Hematopoietic multipotent progenitor cell treated with erythropoietin and hydrocortisone succinate and interleukin-3 and kit ligand, for 15 days (in vitro differentiated cells): ENCODE results near the gene FAM200A.
A peak's percentile ranks its signal among the peaks of the same experiment; 100 is the strongest.
"Not testable (repeated sequence)": the region's sequence is repeated elsewhere in the genome, so short reads cannot be mapped to it uniquely, and the experiment has no call there.

Experiments
- DNase-seq: peaks from one replicate; pipeline ENCODE4 v3.0.0-alpha.2; 2015; ENCODE audit warnings: low spot score

FAM200A gene

DNA sequence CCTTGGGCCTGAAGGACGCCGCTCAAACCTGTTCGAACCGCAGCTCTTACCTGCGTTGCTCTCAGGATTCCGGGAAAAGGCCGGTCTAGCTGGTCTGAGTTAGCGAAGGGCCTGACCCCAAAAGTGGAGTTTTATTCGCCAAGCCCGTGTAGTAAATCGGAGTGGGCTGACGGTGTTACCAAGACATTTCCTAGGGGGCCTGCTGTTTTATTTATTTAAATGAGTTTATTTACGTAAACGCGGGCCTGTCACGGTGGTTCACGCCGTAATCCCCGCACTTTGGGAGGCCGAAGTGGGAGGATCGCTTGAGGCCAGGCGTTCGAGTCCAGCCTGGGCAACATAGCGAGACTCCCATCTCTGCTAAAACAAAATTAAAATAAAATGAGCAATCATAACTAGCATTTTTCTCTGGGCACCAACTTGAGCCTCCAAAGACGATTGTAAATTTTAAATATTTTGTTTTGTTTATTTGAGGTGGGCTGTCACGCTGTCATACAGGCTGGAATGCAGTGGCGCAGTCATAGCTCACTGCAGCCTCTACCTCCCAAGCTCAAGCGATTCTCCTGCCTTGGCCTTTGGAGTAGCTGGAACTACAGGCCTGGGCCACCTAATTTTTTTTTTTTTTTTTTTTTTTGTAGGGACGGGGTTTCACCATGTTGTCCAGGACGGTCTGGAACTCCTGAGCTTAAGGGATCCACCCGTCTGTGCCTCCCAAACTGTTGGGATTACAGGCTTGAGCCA, 7.4 kb upstream of the FAM200A start:
- peak; percentile 45 for DNase-seq

DNA sequence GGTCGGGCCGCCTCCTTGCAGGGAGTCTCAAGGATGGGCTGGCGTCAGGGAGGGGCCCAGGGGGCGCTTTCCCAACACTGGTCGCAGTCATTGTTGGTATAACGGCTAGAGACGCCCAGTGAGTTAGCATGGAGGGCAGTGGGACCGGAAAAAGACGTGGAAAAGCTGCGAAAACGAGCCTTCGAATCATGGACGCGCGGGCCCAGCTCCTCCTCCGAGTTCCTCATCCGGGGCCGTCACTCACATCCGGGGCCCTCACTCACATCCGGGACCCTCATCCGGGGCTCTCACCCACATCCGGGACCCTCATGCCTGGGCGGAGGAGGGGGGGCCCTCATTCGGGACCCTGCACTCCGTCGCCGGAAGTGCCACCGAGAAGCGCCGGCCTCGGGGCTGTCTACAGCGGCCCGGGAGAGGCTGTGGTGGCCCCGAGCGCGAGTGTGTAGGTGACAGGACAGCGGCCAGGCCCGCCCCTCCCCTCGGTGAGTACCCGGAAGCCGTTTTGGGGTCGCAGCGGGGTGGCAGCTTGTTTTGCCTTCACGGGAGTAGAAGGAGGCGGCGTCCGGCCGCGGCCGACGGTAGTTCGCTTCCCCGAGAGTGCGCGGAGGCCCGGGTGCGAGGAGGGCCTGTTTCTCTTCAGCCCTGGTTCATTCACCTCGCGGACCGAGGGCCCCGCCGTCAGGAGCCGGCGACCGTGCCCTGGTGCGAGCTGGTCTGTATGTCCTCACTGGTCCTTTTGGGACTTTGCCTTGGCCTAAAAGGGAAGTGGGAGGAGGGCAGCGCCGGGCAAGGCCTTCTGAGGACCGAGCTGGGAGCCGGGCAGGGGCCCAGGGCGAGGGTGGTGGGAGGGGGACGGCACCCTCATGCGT, 6.6 kb upstream of the FAM200A start, which contains the start of gene ZNF655:
Gene ZNF655 (plus strand): TSS at position 337 of the 869 bp plus-strand sequence. CDS start 1,918 bp downstream, outside the sequence.
- DNase-seq = peak; percentile 57

DNA sequence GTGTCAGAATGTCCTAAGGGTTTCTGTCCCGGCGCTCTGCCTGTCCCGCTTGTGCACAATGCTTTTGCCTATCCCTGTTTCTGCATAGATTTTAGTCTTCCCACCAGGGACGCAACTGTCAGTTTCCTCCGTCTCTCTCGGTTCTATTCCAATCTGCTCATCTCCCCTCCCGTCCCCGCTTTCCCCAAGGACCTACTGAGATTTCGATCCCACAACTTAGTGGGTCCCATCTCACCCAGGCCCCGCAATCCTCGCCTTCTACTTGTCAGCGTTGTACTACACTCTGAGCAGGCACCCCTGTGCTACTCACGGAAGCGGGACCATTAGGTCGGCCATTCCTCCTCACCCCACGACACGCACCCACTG, 6.0 kb upstream of the FAM200A start:
- no peak for DNase-seq

DNA sequence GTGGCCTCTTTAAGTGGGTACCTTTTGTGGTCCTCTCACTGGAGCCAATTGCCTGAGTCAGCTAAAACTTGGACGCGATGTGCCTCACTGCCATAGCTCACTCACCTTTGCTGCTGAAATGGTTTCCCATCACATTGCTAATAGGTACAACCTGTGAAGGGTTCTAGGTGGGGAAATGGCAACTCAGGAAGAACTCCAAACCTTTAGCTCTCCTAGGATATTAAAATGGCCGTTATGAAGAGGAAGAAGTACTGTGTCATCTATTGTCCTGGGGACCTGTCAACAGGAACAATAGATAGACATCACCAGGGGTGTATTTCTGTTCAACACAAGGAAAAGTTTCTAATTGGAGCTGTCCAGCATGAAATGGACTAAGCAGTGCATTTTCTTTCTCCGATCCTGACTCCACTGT, 5.3 kb upstream of the FAM200A start:
- DNase-seq = no peak

DNA sequence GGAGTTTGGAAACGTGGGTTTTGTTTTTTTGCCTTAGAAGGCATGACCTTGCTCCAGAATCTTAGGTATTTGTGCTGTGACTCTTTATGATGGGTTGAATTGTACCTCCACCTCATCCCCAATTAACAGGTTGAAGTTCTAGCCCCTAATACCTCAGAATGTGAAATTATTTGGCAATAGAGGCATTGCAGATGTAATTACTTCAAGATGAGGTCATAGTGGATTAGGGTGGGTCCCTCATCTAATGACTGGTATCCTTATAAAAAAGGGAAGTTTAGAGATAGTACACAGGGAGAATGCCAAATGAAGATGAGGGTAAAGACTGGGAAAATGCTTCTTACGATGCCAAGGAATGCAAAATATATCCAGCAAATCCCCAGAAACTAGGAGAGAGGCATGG, 3.0 kb upstream of the FAM200A start:
- DNase-seq = no peak

DNA sequence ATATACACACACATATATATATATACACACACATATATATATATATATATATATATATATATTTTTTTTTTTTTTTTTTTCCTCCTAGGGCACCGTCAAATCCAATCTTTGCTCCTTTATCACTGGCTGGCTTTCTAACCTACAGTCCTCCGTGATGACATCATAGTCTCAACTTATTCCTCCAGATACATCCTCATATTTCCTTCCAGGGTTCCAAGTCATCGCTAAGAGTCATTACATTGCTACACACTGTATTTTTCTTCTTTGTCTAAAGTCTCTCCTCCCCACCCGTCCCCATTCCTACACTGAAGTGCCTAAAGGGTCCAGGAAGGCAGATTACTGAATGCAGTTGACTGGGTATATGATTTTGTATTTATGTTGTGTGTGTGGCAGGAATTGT, 1.1 kb upstream of the FAM200A start:
- no peak for DNase-seq

DNA sequence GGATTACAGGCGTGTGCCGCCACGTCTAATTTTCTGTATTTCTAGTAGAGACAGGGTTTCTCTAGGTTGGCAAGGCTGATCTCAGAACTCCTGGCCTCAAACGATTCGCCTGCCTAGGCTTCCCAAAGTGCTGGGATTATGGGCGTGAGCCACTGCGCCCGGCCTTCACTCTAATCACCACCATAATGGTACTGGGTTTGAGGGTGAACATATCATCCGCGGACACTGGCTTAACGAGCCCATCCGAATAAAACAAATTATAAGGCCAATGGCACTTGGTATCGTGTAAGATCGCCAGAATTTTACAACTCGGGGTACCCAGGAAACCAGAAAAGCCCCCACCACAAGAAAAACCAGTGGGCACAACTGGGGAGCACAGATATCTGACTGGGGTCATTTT, 580 bp downstream of the FAM200A start:
- no peak for DNase-seq

DNA sequence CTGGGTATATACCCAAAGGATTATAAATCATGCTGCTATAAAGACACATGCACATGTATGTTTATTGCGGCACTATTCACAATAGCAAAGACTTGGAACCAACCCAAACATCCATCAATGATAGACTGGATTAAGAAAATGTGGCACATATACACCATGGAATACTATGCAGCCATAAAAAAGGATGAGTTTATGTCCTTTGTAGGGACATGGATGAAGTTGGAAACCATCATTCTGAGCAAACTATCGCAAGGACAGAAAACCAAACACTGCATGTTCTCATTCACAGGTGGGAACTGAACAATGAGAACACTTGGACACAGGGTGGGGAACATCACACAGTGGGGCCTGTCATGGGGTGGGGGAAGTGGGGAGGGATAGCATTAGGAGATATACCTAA, 2.4 kb downstream of the FAM200A start:
- DNase-seq = not testable (repeated sequence)

DNA sequence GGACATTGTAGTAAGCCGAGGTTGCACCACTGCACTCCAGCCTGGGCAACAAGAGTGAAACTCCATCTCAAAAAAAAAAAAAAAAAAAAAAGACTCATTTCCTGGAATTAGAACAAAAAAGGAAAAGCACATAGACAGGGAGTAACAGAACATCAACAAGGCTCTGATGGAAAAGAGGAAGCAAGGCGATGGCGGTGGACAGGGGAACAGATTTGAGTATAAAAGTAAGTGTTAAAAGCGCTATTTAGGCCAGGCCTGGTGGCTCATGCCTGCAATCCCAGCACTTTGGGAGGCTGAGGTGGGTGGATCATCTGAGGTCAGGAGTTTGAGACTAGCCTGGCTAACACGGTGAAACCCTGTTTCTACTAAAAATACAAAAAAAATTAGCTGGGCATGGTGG, 6.6 kb downstream of the FAM200A start:
- DNase-seq = not testable (repeated sequence)

DNA sequence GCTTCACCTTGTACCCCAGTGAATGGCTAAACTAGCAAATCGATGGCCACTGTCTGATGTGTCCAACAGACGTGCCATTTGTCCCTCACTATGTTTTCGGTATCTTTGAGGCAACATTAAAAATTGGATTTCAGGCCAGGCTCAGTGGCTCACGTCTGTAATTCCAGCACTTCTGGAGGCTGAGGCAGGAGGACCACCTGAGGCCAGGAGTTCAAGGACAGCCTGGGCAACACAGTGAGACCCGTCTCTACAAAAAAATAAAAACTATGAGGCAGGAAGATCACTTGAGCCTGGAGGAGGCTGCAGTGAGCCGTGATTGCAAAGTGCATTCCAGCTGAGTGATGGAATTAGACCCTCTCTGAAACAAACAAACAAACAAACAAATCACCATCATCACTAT, 8.0 kb downstream of the FAM200A start:
- DNase-seq = no peak

DNA sequence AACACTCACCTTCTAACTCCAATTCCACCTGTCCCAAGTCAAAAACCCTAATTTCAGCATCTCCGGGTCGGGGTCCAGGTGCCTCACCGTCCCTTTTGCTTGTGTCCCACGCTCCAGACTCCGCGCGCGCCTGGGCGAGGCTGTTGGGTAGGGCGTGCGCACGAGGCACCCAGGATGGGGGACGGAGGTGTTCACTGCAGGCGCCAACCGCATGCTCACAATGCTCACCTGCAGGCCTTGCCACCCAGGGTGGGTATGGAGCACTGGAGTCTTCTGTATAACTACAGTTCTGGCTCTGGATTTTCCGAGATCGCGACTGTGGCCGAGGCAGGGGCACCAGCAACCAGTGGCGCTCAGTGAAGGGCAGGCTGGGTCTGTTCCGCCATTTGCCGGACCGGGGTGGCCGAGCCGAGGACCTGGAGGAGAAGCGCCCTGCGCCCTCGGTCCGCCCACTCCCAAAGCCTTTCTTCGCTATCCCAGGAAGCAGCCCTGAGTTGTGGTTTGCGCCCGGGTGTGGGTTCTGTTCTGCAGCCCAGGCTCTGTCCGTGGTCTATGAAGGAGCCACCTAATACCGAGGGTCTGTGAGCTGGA, 8.7 kb downstream of the FAM200A start:
- no peak for DNase-seq

DNA sequence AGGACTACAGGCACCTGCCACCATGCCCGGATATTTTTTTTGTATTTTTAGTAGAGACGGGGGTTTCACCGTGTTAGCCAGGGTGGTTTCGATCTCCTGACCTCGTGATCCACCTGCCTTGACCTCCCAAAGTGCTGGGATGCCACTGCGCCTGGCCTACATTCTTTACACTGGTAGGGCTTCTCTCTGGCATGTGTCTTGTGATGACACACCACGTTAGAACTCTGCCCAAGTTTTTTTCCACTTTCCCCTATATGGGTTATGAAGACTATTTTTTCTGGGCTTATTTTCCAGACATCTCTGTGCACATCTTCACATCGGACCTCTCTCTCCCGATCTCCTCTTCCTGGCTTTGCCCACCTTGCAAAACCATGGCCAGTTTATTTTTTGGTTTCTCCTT, 10.7 kb downstream of the FAM200A start:
- no peak for DNase-seq

DNA sequence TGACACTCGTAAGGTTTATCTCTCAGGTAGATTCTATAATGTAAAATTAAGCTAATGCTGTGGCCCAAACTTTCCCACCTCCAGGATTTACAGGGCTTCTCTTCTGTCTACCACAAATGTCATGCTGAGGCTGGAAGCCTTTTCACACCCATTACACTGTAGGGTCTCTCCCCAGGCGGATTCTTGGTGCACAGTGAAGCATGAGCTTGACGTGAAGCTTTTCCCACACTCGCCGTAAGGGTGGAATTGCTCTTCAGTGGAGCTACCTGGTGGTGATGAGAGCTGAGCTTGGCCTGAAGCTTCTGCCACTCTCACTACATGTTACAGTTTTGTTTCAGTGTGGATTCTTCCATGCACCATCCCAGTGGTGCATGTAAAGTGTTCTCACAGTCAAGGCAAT, 11.4 kb downstream of the FAM200A start:
- DNase-seq = no peak

DNA sequence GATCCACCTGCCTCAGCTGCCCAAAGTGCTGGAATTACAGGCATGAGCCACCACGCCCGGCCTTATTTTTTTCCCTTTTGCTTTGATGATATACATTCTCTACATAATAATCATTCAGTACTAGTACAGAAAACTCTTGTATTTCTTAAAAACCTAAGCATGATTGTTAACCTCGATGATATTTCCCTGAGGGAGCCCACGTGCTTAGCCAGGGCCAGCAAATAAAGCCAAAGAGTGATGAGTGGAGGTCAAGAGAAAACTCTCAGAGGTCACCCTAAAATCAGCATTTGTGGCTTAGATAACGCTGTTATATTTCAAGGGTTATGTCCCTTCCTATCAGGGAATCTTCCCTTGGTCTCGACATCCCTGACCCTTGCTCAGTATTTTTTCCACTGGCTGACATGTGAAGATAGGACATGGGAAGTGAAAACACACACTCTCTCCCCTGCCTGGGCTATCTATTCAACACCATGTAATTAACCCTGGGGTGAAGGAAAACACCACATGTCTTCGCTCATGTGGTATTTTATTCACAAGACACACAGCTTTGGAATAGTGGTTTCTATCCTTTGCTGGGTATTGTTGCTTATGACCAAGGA, 12.6 kb downstream of the FAM200A start:
- DNase-seq = no peak

DNA sequence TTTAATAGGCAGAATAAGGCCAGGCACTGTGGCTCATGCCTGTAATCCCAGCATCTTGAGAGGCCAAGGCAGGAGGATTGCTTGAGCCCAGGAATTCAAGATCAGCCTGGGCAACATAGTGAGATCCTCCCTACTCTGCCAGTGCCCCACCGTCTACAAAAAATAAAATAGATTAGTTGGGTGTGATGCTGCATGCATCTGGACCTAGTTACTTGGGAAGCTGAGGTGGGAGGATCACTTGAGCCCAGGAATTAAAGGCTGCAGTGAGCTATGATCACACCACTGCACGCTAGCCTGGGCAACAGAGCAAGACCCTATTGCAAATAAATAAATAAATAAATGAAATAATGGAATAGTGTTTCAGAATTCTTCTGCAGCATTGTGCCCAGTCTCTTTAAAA, 16.2 kb downstream of the FAM200A start:
- no peak for DNase-seq

DNA sequence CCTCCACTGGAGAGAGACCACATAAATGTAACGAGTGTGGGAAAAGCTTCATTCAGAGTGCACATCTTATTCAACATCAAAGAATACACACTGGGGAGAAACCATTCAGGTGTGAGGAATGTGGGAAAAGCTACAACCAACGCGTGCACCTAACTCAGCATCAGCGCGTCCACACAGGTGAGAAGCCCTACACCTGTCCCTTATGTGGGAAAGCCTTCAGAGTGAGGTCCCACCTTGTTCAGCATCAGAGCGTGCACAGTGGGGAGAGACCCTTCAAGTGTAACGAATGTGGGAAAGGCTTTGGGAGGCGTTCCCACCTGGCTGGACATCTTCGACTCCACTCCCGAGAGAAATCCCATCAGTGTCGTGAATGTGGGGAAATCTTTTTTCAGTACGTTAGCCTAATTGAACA, 20.6 kb downstream of the FAM200A start:
- DNase-seq = no peak

DNA sequence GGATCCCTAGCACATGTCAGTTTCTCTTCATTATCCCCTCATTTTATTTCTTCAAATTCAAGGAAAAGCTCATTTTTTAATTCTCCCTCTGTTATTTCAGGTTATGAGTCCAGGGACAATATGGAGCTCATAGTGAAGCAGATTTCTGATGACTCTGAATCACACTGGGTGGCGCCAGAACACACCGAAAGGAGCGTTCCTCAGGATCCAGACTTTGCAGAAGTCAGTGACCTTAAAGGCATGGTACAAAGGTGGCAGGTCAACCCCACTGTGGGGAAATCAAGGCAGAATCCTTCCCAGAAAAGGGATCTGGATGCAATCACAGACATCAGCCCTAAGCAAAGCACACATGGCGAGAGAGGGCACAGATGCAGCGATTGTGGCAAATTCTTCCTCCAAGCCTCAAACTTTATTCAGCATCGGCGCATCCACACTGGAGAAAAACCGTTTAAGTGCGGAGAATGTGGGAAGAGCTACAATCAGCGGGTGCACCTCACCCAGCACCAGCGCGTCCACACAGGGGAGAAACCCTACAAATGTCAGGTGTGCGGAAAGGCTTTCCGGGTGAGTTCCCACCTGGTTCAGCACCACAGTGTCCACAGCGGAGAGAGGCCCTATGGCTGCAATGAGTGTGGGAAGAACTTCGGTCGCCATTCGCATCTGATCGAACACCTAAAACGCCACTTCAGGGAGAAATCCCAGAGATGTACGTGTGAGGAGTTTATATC, 26.0 kb downstream of the FAM200A start:
- peak; percentile 35 for DNase-seq

DNA sequence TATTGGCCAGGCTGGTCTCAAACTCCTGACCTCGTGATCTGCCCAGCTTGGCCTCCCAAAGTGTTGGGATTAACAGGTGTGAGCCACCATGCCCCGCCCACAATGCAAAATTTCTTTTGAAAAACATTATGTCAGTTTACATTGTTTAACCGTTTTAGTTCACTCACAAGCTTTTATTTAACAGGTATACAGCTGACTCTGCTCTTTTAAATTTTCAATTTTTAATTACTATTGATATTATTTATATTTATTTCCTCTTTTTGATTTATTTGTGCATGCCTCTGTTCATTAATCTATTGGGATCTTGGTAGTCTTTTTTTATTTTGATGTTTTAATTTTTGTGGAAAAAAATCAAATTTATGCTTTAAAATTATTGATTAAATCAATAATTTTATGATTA, 30.5 kb downstream of the FAM200A start:
- DNase-seq = no peak

DNA sequence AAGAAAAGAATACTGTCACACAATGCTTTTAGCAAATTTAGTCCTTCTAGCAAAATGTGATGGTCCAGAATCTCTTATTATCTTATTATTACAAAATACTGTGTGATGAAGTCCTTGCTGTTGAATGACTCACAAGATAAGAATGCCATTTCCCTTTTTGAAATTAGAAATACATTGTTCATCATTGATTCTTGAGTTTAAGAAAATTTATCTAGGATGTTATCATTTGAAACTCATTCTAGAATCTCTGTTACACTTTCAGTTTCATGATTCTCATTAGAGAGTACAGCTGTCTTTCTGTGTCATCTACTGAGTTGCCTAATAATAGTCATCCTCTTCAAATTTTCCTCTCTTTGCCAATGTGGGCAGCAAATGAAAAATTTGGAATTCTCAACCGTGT, 37.9 kb downstream of the FAM200A start:
- no peak for DNase-seq

DNA sequence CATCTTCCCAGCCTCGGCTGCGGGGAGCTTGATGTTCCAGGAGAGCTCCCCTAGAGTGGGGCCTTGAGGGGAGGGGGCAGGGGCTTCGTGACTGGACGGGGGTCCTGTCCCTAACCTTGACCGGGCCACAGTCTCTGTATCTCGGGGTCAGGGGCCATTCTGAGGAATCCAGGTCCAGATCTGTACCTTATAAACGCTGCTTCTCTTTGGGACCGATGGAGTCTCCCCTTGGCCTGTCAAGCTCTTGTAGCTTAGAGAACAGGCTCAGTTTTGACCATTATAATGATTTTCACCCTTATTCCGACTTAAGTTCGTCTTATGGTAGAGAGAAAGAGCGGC, 46.6 kb downstream of the FAM200A start:
- peak; percentile 17 for DNase-seq

DNA sequence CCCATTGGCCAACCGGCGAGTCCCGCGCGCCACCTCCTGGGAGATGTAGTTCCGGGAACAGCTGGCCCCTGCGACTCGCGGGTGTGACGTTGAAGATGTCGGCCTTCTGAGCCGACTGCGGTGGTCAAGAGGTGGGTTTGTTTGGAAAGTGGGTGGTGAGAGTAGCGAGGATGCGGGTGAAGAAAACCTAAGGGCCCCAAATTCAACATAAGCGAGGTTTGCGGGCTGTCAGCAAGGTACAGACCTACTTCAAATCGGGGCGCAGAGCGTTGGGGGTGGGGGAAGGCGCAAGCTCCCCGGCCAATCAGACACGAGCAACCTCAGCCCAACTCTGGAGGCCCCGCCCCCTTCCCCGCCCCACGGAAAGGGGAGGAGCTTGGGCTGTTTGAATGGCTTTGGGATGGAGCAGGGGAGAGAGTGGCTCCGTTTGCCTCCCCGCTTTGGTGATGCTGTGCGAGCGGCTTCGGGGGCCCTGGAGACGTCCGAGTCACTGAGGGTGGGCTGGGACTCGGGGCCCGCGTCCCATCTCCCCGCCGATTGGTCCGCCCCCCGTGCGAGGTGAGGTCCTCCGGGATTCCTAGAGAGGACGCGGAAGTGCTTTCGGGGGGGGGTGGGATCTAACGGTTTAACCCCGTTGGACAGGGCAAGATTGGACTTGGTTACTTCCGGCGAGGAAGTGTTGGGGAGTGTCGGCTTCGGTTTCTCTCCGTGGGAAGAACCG, 47.2 kb downstream of the FAM200A start, which contains the start of gene ZKSCAN5:
Gene ZKSCAN5 (plus strand): TSS at position 60 of the 721 bp plus-strand sequence. CDS start 1,383 bp downstream, outside the sequence.
- peak; percentile 97 for DNase-seq
